Articular chondrocyte of knee joint (primary cell): ENCODE measurements around the gene GPR156. TPM values are rescaled to one million over a fixed set of nuclear protein-coding genes. Genes with fewer than 3 reads are reported as not detected.

Experiments used
- small RNA-seq: library from RNA; depleted of rRNA; stranded (forward); fragments of <200 nt; gene quantifications from one replicate; pipeline ENCODE3, GENCODE V24; 2012
- total RNA-seq: library from RNA; depleted of rRNA; stranded (reverse); fragments of >200 nt; gene quantifications from 2 replicates; pipeline ENCODE4 v1.2.3, GENCODE V29; 2012

The GPR156 gene
- 1.2 and 1.5 TPM in 2 replicates for total RNA-seq

DNA sequence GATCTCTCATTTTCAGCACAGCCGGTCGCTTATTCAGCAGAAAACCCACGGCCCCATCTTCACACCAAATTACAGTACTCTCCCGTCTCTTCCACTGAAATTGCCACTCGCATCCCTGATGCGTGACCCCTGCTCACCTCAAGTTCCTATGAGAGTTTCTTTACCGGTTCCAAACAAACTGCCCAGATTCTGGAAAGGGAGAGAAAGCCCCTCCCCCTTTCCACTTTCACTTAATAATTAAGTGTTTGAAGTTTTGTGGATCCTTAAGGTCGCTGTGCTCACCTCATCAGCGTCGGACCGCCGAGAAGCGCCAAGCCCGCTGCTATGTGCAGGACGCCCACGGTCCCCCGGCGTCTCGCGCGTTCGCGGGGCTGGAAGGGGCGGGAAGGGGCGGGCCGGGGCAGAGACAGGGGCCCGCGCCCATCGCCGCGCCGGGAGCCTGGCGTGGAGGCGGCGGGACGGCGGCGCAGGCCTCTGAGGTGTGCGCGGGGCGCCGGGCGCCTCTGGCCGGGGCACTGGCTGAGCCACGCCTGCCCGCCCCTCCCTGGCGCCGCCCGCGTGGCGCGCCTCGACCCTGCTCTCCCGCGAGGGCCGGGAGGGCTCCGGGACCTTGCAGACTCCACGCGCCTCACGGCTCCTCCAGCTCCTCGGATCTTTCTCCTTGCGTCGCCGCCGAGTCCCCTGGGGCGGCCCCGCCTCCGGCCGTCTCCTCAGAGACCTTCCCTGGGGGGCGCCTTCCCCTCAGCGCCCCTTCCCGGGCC lies at the start of gene GPR156:
TSS of gene GPR156 (minus strand) at position 476 of the 761 bp plus-strand sequence. CDS start 41,124 bp downstream, outside the sequence.

Small RNA genes lying within 50 kb of the gene (small RNA-seq; reads per million reads assigned to genes)
- gene RF00019 (not detected), gene RN7SL397P (not detected)

Other genes with a start within 250 kb of the GPR156 start
- gene GSK3B, start 190.8 kb downstream of the GPR156 start, total RNA-seq, result 72.9 and 75.9 TPM in 2 replicates
- gene LRRC58, start 64.1 kb upstream of the GPR156 start, total RNA-seq, result 43.6 and 46.8 TPM in 2 replicates
- gene FSTL1, start 165.8 kb upstream of the GPR156 start, total RNA-seq, result 2,986 and 3,294 TPM in 2 replicates